RWPE1 (cell line): Measurements from ENCODE around the gene AP3D1.
A peak's percentile ranks its signal among the peaks of the same experiment; 100 is the strongest.

ENCODE experiments used
- CTCF ChIA-PET: fragments of 350-600 bp; sonication (Branson Sonifier 250); formaldehyde crosslinking; extraction: SDS; loops from one replicate; lab custom pipeline; 2021; lab: Yijun Ruan, JAX
- POLR2A ChIA-PET: fragments of 400-600 bp; formaldehyde crosslinking; extraction: SDS; loops from one replicate; lab custom pipeline; 2020; ENCODE audit warnings: antibody characterized with exemption; ENCODE audit not compliant: low non-redundant PET; lab: Yijun Ruan, JAX
- DNase-seq: peaks from one replicate; pipeline ENCODE4 v3.0.0; 2012; ENCODE audit warnings: low spot score
- H3K27ac ChIP-seq: fragments of 450-650 bp; 2 replicates; pipeline ENCODE4 v1.5.1; 2017
- CTCF ChIP-seq: fragments of 450-650 bp; conservative IDR thresholded peaks from 2 replicates; pipeline ENCODE4 v1.5.1; 2017; ENCODE audit warnings: low read depth, mild to moderate bottlenecking

AP3D1 gene

GRCh38 chr19:2184422-2184975, 33.1 kb upstream of the AP3D1 start:
- H3K27ac ChIP-seq = no peak overlapping the region
- DNase-seq = no peak
- ChIA-PET POLR2A (no interaction called here), CTCF (no interaction called here)
- no peak for TF ChIP-seq CTCF

- ChIA-PET POLR2A (no interaction called here), CTCF (interaction anchor here (1.2 kb wide), 1 partner anchor 26 kb away, joined by 3 read pairs; no protein-coding TSS in a partner anchor)
- no peak for DNase-seq
- peak overlapping the region; percentile 43 for H3K27ac ChIP-seq
- TF ChIP-seq CTCF = no peak
Measured at GRCh38 chr19:2181633-2181997, 30.2 kb upstream of the AP3D1 start.

GRCh38 chr19:2180881-2181632, 29.7 kb upstream of the AP3D1 start:
- ChIA-PET POLR2A (no interaction called here), CTCF (interaction anchor here (1.2 kb wide), 1 partner anchor 25 kb away, joined by 3 read pairs; no protein-coding TSS in a partner anchor)
- no peak for TF ChIP-seq CTCF
- DNase-seq = no peak
- peak overlapping the region; percentile 43 for H3K27ac ChIP-seq

- TF ChIP-seq CTCF = no peak
- DNase-seq = no peak
- ChIA-PET CTCF (no interaction called here), POLR2A (no interaction called here)
- H3K27ac ChIP-seq = no peak overlapping the region; the same call in 1 of the 2 replicates
Measured at GRCh38 chr19:2180114-2180513, 28.7 kb upstream of the AP3D1 start.

GRCh38 chr19:2179095-2179494, 27.7 kb upstream of the AP3D1 start:
- CTCF ChIA-PET = interaction anchor here (0.7 kb wide), 1 partner anchor 353 kb away, joined by 3 read pairs; no protein-coding TSS in a partner anchor
- DNase-seq = no peak
- TF ChIP-seq CTCF = no peak
- peak overlapping the region; percentile 10; the same call in 1 of the 2 replicates for H3K27ac ChIP-seq
- POLR2A ChIA-PET = no interaction called here

GRCh38 chr19:2176337-2176994, 25.1 kb upstream of the AP3D1 start:
- CTCF ChIA-PET = interaction anchor here (1.0 kb wide), 1 partner anchor 18 kb away, joined by 7 read pairs; no protein-coding TSS in a partner anchor
- DNase-seq = peak; percentile 49
- peak overlapping the region; percentile 81 for H3K27ac ChIP-seq
- no peak for TF ChIP-seq CTCF
- POLR2A ChIA-PET = no interaction called here
